ENCODE measurements around the gene E2F4. TPM values are rescaled to one million over a fixed set of nuclear protein-coding genes. Genes with fewer than 3 reads are reported as not detected.
A peak's percentile ranks its signal among the peaks of the same experiment; 100 is the strongest.

The E2F4 gene
- total and polyA plus RNA-seq, 2 of the 13 experiments (the other 11 are each of a cell fraction or from before 2014, with no cell fraction given): 84.8 to 91.2 TPM

DNA sequence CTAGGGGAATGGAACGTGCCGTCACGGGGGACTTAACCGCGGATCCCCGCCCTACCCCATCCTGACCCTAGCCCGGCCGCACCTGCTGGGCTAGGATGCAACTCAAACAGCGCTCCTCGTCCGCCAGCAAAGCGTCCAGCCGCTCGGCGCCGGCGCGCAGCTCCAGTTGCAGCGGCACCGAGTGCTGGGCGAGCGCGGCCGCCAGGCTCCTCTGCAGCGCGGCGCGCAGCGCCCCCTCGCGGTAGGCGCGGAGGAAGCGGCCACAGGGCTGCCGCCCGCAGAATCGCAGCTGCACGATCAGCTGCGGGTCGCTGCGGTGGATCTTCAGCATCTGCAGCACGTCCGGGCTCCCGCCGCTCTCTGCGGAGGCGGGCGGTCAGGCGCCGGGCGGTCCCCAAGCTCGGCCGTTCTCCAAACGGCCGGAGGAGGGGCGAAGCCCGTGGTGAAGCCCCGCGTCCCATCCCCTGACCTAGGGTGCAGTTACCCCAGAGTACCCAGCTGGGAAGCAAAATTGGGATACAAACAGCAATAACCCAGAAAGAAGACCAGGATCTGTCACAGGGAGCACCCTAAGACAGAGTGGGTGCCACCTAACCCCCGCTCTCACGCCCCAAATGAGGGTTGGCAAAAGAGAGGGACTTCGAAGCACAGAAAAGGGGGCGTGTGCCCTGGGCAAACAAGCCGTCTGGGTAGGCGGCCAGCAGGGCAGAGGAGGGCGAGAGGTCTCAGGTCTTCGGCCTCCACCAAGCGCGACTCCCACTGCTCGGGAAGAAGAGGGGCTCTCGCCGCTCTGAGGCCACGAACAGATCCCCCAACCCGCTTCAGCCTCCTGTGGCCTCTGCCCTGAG lies 36.4 kb upstream of the E2F4 start (continued):
- TF ChIP-seq ZNF407 (CRISPR knock-in tag; IDR thresholded peaks at IDR 0.05; ENCODE audit: not compliant biosample characterization) (peak; percentile 7), HMGA1 (CRISPR knock-in tag; conservative IDR thresholded peaks at IDR 0.05) (no peak), ZBTB7B (CRISPR knock-in tag; IDR thresholded peaks at IDR 0.05) (peak; percentile 77; the same call in 1 of the 2 replicates), ZNF788 (CRISPR knock-in tag; IDR thresholded peaks at IDR 0.05; ENCODE audit: borderline replicate concordance) (no peak), HBP1 (CRISPR knock-in tag; IDR thresholded peaks at IDR 0.05; ENCODE audit: low read depth) (no peak), ZNF512B (CRISPR knock-in tag; IDR thresholded peaks at IDR 0.05; ENCODE audit: borderline replicate concordance) (no peak), SOX6 (IDR thresholded peaks at IDR 0.05) (no peak), SOX6 (CRISPR knock-in tag; IDR thresholded peaks at IDR 0.05) (peak; percentile 15; the same call in 1 of the 2 replicates), RORA (CRISPR knock-in tag; IDR thresholded peaks at IDR 0.05) (no peak), ZFP82 (CRISPR knock-in tag; IDR thresholded peaks at IDR 0.05; ENCODE audit: borderline replicate concordance) (no peak), CBX1 (IDR thresholded peaks at IDR 0.05; ENCODE audit: low read depth) (no peak)
- TF ChIP-seq, protein P1, sequence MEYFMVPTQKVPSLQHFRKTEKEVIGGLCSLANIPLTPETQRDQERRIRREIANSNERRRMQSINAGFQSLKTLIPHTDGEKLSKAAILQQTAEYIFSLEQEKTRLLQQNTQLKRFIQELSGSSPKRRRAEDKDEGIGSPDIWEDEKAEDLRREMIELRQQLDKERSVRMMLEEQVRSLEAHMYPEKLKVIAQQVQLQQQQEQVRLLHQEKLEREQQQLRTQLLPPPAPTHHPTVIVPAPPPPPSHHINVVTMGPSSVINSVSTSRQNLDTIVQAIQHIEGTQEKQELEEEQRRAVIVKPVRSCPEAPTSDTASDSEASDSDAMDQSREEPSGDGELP (IDR thresholded peaks at IDR 0.05; ENCODE audit: borderline replicate concordance, low read depth): peak; percentile 73; the same call in 1 of the 2 replicates
- TF ChIP-seq, protein P2, sequence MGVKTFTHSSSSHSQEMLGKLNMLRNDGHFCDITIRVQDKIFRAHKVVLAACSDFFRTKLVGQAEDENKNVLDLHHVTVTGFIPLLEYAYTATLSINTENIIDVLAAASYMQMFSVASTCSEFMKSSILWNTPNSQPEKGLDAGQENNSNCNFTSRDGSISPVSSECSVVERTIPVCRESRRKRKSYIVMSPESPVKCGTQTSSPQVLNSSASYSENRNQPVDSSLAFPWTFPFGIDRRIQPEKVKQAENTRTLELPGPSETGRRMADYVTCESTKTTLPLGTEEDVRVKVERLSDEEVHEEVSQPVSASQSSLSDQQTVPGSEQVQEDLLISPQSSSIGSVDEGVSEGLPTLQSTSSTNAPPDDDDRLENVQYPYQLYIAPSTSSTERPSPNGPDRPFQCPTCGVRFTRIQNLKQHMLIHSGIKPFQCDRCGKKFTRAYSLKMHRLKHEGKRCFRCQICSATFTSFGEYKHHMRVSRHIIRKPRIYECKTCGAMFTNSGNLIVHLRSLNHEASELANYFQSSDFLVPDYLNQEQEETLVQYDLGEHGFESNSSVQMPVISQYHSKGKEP (CRISPR knock-in tag; IDR thresholded peaks at IDR 0.05): 0 out of 2 replicates have a peak, but pooled peaks have one; percentile 37
